Measurements from ENCODE around the gene SLC41A2.

- TF ChIP-seq CTCF (tag by site-specific recombination; IDR thresholded peaks at IDR 0.05) (peak; percentile 79), KLF16 (tag by site-specific recombination; IDR thresholded peaks at IDR 0.05) (peak; percentile 87), ZBTB7A (tag by site-specific recombination; IDR thresholded peaks at IDR 0.05; ENCODE audit: low read depth) (peak; percentile 35; the same call in 1 of the 2 replicates), ZNF449 (tag by site-specific recombination; IDR thresholded peaks at IDR 0.05) (peak; percentile 48), ZBTB48 (tag by site-specific recombination; IDR thresholded peaks at IDR 0.05) (no peak), ZNF830 (tag by site-specific recombination; IDR thresholded peaks at IDR 0.05; ENCODE audit: low read depth) (no peak), ZNF239 (tag by site-specific recombination; IDR thresholded peaks at IDR 0.05) (no peak; the same call in 1 of the 2 replicates), ZNF184 (tag by site-specific recombination; IDR thresholded peaks at IDR 0.05) (0 out of 2 replicates have a peak, but pooled peaks have one; percentile 52), GLI4 (tag by site-specific recombination; IDR thresholded peaks at IDR 0.05) (no peak), ZNF624 (tag by site-specific recombination; IDR thresholded peaks at IDR 0.05) (no peak), ZNF610 (tag by site-specific recombination; IDR thresholded peaks at IDR 0.05; ENCODE audit: borderline replicate concordance) (no peak)
- TF ChIP-seq, protein P1, sequence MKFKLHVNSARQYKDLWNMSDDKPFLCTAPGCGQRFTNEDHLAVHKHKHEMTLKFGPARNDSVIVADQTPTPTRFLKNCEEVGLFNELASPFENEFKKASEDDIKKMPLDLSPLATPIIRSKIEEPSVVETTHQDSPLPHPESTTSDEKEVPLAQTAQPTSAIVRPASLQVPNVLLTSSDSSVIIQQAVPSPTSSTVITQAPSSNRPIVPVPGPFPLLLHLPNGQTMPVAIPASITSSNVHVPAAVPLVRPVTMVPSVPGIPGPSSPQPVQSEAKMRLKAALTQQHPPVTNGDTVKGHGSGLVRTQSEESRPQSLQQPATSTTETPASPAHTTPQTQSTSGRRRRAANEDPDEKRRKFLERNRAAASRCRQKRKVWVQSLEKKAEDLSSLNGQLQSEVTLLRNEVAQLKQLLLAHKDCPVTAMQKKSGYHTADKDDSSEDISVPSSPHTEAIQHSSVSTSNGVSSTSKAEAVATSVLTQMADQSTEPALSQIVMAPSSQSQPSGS (tag by site-specific recombination; IDR thresholded peaks at IDR 0.05; ENCODE audit: low read depth) = peak; percentile 86
- TF ChIP-seq, protein P2, sequence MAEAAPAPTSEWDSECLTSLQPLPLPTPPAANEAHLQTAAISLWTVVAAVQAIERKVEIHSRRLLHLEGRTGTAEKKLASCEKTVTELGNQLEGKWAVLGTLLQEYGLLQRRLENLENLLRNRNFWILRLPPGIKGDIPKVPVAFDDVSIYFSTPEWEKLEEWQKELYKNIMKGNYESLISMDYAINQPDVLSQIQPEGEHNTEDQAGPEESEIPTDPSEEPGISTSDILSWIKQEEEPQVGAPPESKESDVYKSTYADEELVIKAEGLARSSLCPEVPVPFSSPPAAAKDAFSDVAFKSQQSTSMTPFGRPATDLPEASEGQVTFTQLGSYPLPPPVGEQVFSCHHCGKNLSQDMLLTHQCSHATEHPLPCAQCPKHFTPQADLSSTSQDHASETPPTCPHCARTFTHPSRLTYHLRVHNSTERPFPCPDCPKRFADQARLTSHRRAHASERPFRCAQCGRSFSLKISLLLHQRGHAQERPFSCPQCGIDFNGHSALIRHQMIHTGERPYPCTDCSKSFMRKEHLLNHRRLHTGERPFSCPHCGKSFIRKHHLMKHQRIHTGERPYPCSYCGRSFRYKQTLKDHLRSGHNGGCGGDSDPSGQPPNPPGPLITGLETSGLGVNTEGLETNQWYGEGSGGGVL (tag by site-specific recombination; IDR thresholded peaks at IDR 0.05) = peak; percentile 78; the same call in 1 of the 2 replicates
These were observed at the start of gene SLC41A2 for GRCh38 chr12:104958001-104958804.

All from HEK293 (cell line).